Upper lobe of right lung (tissue), 1 donor: ENCODE measurements around the gene POFUT2. TPM values are rescaled to one million over a fixed set of nuclear protein-coding genes. Genes with fewer than 3 reads are reported as not detected.

ENCODE experiments used
- ATAC-seq: fragments of 200-7000 bp; cut with Tn5 transposase; one replicate; pipeline ENCODE4 v1.9.1; 2020; ENCODE audit warnings: mild to moderate bottlenecking, moderate library complexity
- DNase-seq: peaks from one replicate; pipeline ENCODE4 v3.0.0-alpha.2; 2020
- H3K27ac ChIP-seq: fragments of 200-600 bp; one replicate; pipeline ENCODE4 v1.8.0; 2022
- H3K27me3 ChIP-seq: fragments of 200-600 bp; one replicate; pipeline ENCODE4 v1.8.0; 2022; ENCODE audit warnings: mild to moderate bottlenecking
- H3K36me3 ChIP-seq: fragments of 200-600 bp; one replicate; pipeline ENCODE4 v1.8.0; 2022
- H3K4me1 ChIP-seq: fragments of 200-600 bp; one replicate; pipeline ENCODE4 v1.8.0; 2022
- H3K4me3 ChIP-seq: fragments of 200-600 bp; one replicate; pipeline ENCODE4 v1.8.0; 2022; ENCODE audit warnings: mild to moderate bottlenecking
- H3K9me3 ChIP-seq: fragments of 200-600 bp; one replicate; pipeline ENCODE4 v1.8.0; 2022
- intact Hi-C: fragments of 100-400 bp; cut with DNase I; formaldehyde crosslinking; loops from one replicate; pipeline ENCODE4 v1.11.0; 2022
- total RNA-seq: library from RNA; stranded (reverse); fragmentation: NEBNext Ultra II Directional; extraction: Animal tissue kit (Norgen Biotek cat#: 25700); gene quantifications from one replicate; pipeline ENCODE4 v1.2.1, GENCODE V29; 2021
- TF ChIP-seq, protein P1 (sequence below): fragments of 200-600 bp; IDR thresholded peaks from one replicate; pipeline ENCODE4 v1.8.0; 2022; ENCODE audit warnings: antibody characterized with exemption
- donor health status: DM: no; HTN: yes; CAD: no; lungs with severe emphysema.

Gene POFUT2
- total RNA-seq, 1 donor from 2014 or later, result 29.0 TPM

DNA sequence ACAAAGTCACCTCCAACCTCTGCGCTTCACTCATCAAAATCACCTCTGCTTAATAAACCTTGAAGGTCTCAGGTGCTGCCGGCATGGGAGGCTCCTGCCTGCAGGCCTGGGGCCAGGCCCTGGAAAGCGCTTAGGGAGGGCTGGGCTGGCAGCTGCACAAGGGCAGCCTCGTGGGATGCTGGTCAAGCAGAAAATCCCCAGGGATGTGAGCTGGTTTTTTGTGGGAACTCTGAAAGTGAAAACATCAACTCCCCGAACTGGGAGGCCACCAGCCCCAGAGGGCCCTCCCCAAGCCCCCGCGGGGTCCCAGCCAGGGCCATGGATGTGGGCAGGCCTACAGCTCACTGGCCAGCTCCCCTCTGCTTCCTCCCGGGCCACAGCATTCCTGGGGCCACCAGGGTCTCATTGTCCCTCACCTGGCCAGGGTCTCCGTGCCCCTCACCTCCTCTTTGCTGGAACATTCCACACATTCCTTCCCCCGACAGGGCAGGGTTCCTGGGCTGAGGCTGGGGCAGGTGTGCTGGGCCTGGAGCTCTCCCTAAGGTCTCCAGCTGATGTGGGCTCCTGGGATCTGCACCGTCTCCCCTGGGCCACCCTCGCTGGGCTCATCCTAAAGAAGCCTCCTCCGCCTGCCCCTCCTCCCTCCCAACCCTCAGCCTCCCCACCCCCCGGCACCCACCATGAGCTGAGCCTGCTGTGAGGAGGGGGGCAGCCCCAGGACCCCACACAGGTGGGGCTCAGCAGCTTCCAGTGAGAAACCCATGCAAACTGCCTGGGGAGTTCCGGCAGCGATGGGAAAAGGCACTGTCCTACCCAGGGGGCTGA is 36.0 kb upstream of the POFUT2 start:
- Histone ChIP-seq H3K36me3 (no peaks in the 10 kb centered on the region), H3K9me3 (no peaks in the 10 kb centered on the region), H3K27ac (no peak overlapping the region), H3K27me3 (no peaks in the 10 kb centered on the region), H3K4me1 (peaks cover 34% of the 10 kb centered on the region), H3K4me3 (no peak overlapping the region)
- intact Hi-C loops, result no loop called here
- DNase-seq, result peak; percentile 56
- TF ChIP-seq, protein P1, sequence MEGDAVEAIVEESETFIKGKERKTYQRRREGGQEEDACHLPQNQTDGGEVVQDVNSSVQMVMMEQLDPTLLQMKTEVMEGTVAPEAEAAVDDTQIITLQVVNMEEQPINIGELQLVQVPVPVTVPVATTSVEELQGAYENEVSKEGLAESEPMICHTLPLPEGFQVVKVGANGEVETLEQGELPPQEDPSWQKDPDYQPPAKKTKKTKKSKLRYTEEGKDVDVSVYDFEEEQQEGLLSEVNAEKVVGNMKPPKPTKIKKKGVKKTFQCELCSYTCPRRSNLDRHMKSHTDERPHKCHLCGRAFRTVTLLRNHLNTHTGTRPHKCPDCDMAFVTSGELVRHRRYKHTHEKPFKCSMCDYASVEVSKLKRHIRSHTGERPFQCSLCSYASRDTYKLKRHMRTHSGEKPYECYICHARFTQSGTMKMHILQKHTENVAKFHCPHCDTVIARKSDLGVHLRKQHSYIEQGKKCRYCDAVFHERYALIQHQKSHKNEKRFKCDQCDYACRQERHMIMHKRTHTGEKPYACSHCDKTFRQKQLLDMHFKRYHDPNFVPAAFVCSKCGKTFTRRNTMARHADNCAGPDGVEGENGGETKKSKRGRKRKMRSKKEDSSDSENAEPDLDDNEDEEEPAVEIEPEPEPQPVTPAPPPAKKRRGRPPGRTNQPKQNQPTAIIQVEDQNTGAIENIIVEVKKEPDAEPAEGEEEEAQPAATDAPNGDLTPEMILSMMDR, result no peak
- ATAC-seq, result no peak

DNA sequence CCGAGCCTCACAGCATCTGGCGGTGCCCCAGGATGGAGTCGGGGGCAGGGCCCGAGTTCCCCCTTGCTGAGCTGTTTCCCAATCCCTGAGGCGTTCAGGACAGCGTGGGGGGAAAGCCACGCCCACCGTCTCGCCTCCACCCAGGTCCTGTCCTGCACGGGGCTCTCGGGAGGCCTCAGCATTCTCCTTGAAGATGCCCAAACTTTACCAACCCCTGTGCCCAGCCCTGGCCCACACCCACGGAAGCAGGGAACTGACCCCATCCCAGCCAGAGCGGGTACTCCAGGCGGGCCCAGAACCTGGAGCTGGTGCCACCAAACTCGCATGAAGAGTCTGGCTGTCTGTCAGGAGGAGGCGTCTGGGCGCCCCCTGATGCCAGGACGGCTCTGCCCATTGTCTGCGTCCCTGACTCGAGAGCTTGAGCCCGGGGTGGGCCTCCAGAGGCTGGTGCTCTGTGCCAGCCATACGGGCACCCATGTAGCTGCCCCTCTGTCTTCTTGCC is 35.3 kb upstream of the POFUT2 start:
- intact Hi-C loops, result no loop called here
- no peaks in the 10 kb centered on the region for H3K27me3 ChIP-seq
- ATAC-seq (no peak), DNase-seq (peak; percentile 66)
- TF ChIP-seq, protein P1, result no peak
- no peak overlapping the region for H3K4me3 ChIP-seq
- H3K27ac ChIP-seq, result no peak overlapping the region
- H3K36me3 ChIP-seq, result no peaks in the 10 kb centered on the region
- H3K9me3 ChIP-seq, result no peaks in the 10 kb centered on the region
- H3K4me1 ChIP-seq, result peaks cover 38% of the 10 kb centered on the region

DNA sequence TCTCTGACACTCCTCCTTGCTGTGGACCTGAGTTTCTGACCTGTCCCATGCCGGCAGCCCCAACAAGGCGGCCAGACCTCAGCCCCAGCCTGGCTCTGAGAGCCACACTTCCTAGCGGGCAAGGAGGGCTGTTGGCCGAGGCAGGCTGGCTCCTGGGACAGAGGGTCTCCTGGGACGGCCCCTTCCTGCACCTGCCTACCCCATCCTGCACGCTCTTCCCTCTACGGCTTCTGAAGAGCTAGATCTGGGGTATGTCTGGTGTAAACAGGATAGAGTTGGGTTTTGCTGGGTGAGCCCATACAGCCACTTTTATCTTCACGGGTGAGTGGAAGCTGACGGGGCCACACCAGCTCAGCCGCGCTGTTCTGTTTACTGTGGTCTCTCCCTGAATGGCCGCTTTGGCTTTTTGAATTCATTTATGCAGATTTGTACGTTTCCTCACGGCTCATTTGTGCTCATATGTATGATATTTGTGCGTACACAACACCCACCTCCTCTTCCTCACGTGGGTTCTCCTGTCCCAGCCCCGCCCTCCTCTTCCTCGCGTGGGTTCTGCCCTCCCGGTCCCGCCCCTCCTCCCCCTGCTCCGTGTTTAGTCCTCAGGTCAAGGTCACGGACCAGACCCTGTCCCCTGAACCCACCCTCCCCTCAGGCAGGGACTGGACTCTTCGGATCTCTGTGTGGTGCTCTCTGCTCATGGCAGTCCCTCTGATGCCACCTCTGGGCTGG is 34.7 kb upstream of the POFUT2 start:
- intact Hi-C loops, result no loop called here
- peaks cover 38% of the 10 kb centered on the region for H3K4me1 ChIP-seq
- peak; percentile 55 for DNase-seq
- TF ChIP-seq, protein P1, result no peak
- H3K9me3 ChIP-seq, result no peaks in the 10 kb centered on the region
- no peak overlapping the region for H3K27ac ChIP-seq
- ATAC-seq, result no peak
- H3K36me3 ChIP-seq, result no peaks in the 10 kb centered on the region
- no peaks in the 10 kb centered on the region for H3K27me3 ChIP-seq
- no peak overlapping the region for H3K4me3 ChIP-seq

DNA sequence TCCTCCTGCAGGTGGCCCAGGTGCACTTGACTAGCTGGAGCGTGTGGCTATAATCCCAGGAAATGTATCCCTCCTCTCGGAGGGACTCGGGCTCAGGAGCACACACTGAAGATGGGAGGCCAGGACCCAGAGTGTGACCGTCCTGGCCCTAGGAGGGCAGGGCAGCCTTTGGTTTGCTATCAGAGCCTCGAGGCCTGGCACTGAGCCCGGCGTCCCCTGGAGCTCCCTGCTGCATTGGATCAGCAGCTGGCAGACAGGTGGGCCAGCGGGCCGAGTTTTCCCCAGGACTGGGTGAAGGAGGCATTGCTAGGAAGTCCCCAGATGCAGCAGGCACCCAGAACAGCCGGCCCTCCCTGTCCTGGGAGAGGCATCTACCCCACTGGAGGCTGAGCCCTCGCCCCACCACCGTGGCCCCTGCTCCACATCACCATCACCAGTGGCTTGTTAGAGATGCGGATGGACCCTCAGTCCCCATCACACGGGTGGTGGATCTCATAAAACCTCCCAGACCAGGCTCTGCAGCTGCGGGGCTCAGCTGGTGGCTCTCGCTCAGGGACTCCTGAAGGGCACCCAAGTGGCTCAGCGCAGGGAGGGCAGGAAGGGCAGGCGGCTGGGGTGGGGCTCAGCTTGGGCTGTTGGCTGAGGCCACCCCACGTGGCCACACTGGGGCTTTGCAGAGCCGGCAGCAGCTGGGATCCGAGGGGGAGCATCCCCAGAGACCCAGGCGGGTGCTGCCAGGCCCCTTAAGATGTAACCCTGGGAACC is 32.7 kb upstream of the POFUT2 start:
- Histone ChIP-seq H3K27me3 (no peaks in the 10 kb centered on the region), H3K4me3 (no peak overlapping the region), H3K9me3 (no peaks in the 10 kb centered on the region), H3K27ac (peak overlapping the region; percentile 85), H3K36me3 (no peaks in the 10 kb centered on the region), H3K4me1 (peaks cover 43% of the 10 kb centered on the region)
- TF ChIP-seq, protein P1, result no peak
- intact Hi-C loops, result no loop called here
- peak; percentile 64 for DNase-seq
- ATAC-seq, result peak; percentile 5

DNA sequence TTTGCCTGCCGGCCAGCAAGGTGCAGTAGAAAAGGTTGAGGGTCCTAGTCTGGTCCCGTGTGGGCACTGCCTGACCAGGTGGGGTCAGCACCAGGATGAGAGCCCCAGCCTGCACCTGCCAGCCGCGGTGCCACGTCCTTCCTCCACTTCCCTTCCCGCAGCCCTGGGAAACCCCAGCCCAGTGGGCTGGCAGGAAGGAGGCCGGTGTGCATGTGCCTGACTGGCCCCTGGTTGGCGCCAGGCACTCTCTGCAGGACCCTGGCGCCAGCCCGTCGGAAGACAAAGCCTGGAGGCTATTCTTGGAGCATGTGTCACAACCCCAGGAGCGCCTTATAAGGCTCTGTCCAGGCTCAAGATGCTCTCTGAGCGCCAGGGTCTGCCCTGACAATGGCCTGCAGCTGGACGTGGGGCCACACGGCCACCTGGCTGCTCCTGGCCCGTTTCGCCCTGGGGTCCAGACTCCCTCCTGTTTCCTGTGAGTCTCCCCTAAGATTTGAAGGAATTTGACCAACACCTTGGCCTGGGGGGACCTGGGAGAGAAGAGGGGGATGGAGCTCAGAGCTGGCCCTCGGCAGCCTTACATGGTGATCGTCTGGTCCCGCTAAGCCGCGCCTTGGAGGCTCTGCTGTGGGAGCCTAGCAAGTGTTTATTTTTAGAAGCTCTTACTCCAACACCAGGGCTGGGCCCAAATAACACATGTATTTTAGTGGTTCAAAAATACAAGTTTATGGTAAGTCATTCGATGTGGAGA is 31.9 kb upstream of the POFUT2 start:
- DNase-seq (peak; percentile 67), ATAC-seq (peak; percentile 49)
- TF ChIP-seq, protein P1, result peak; percentile 20
- Histone ChIP-seq H3K27ac (peak overlapping the region; percentile 85), H3K4me3 (no peak overlapping the region), H3K36me3 (no peaks in the 10 kb centered on the region), H3K27me3 (no peaks in the 10 kb centered on the region), H3K4me1 (peaks cover 43% of the 10 kb centered on the region), H3K9me3 (no peaks in the 10 kb centered on the region)
- intact Hi-C loops, result no loop called here
